Stimulated activated CD8-positive, alpha-beta memory T cell treated with anti-CD3 and anti-CD28 coated beads, Interleukin-7, amount 100 ng/mL, for 4 hours (primary cell): ENCODE results near the gene SUCLG2.

Source experiments
- DNase-seq, 2 donors: peaks; one replicate each; pipeline ENCODE4 v3.0.0-alpha.2; 2020; ENCODE audit warnings: low read depth in 2 of 2

The SUCLG2 gene

GRCh38 chr3:67654099-67654843 lies at the start of gene SUCLG2:
Gene SUCLG2 (minus strand): TSS chr3:67654612. CDS start chr3:67654586, 26 bp downstream.
- peak; percentile 75 to 78 for DNase-seq

- no peak for DNase-seq
Observed at GRCh38 chr3:67700596-67700995, 46.2 kb upstream of the SUCLG2 start.

GRCh38 chr3:67699882-67700281 lies 45.5 kb upstream of the SUCLG2 start:
- no peak for DNase-seq

GRCh38 chr3:67692621-67693020 lies 38.2 kb upstream of the SUCLG2 start:
- DNase-seq, result no peak

GRCh38 chr3:67691926-67692325 lies 37.5 kb upstream of the SUCLG2 start:
- DNase-seq, result no peak

- DNase-seq, result no peak
Observed at GRCh38 chr3:67691207-67691606, 36.8 kb upstream of the SUCLG2 start.

- DNase-seq, result no peak
Observed at GRCh38 chr3:67689806-67690205, 35.4 kb upstream of the SUCLG2 start.

- DNase-seq, result no peak
Observed at GRCh38 chr3:67688231-67688630, 33.8 kb upstream of the SUCLG2 start.

- DNase-seq, result no peak
Observed at GRCh38 chr3:67686069-67686468, 31.7 kb upstream of the SUCLG2 start.

GRCh38 chr3:67685499-67685898 lies 31.1 kb upstream of the SUCLG2 start:
- DNase-seq, result no peak

- DNase-seq, result no peak
Observed at GRCh38 chr3:67684211-67684610, 29.8 kb upstream of the SUCLG2 start.

- no peak for DNase-seq
Observed at GRCh38 chr3:67683522-67683921, 29.1 kb upstream of the SUCLG2 start.

- no peak for DNase-seq
Observed at GRCh38 chr3:67678665-67679064, 24.3 kb upstream of the SUCLG2 start.

- no peak for DNase-seq
Observed at GRCh38 chr3:67674055-67674454, 19.6 kb upstream of the SUCLG2 start.

- no peak for DNase-seq
Observed at GRCh38 chr3:67662733-67663132, 8.3 kb upstream of the SUCLG2 start.

- DNase-seq, result no peak
Observed at GRCh38 chr3:67661089-67661488, 6.7 kb upstream of the SUCLG2 start.

GRCh38 chr3:67657192-67657591 lies 2.8 kb upstream of the SUCLG2 start:
- DNase-seq, result no peak

- DNase-seq, result no peak
Observed at GRCh38 chr3:67656614-67657013, 2.2 kb upstream of the SUCLG2 start.

- peak; percentile 63 to 64 for DNase-seq
Observed at GRCh38 chr3:67655364-67656121, 1.1 kb upstream of the SUCLG2 start.

- DNase-seq, result no peak
Observed at GRCh38 chr3:67654844-67655177, 399 bp upstream of the SUCLG2 start.

GRCh38 chr3:67653425-67654098 lies 850 bp downstream of the SUCLG2 start:
- DNase-seq, result no peak

GRCh38 chr3:67650084-67650483 lies 4.3 kb downstream of the SUCLG2 start:
- DNase-seq, result no peak

- no peak for DNase-seq
Observed at GRCh38 chr3:67649681-67650080, 4.7 kb downstream of the SUCLG2 start.
